ENCODE measurements around the gene SLC35B2.
A peak's percentile ranks its signal among the peaks of the same experiment; 100 is the strongest.

Gene SLC35B2

DNA sequence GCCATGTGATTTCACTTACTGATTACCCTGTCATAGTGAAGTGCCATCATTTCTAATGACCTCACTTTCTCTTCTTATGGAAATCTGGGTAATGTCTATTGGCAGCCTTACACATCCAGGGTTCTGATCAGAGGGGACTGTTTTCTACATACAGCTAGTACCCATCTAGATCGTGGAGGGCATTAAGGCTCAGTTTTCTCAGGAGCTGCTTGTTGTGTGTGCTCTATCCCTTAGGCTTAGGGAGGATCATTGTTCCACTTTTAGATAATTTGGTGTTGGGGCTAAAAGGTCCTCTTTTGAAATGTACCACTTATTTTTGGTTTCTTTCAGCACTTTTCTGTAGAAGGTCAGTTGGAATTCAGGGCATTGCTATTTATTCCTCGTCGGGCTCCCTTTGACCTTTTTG is 6.6 kb downstream of the SLC35B2 start:
- no peaks in the 10 kb centered on the region for H3K27me3 ChIP-seq (ENCODE audit: insufficient read depth, insufficient read length)
- no peak overlapping the region for H3K4me3 ChIP-seq (ENCODE audit: insufficient read length, low read depth)
- TF ChIP-seq SUZ12 (IDR thresholded peaks at IDR 0.05; ENCODE audit: extremely low read depth, insufficient read depth, insufficient read length) (no peak), ZNF274 (IDR thresholded peaks at IDR 0.05; ENCODE audit: low read depth, low read length) (no peak), YY1 (IDR thresholded peaks at IDR 0.05; ENCODE audit: insufficient read depth, insufficient read length) (no peak)
- H3K36me3 ChIP-seq (ENCODE audit: insufficient read depth, insufficient read length, low read length): peaks cover 84% of the 10 kb centered on the region
- H3K9me3 ChIP-seq (ENCODE audit: insufficient read depth, low read length): no peaks in the 10 kb centered on the region
- no peak for DNase-seq (ENCODE audit: low read depth, low spot score)
- no peaks in the 10 kb centered on the region for H3K4me1 ChIP-seq (ENCODE audit: insufficient read depth, insufficient read length)
- no peak overlapping the region for H3K9ac ChIP-seq (ENCODE audit: insufficient read length, low read depth)

DNA sequence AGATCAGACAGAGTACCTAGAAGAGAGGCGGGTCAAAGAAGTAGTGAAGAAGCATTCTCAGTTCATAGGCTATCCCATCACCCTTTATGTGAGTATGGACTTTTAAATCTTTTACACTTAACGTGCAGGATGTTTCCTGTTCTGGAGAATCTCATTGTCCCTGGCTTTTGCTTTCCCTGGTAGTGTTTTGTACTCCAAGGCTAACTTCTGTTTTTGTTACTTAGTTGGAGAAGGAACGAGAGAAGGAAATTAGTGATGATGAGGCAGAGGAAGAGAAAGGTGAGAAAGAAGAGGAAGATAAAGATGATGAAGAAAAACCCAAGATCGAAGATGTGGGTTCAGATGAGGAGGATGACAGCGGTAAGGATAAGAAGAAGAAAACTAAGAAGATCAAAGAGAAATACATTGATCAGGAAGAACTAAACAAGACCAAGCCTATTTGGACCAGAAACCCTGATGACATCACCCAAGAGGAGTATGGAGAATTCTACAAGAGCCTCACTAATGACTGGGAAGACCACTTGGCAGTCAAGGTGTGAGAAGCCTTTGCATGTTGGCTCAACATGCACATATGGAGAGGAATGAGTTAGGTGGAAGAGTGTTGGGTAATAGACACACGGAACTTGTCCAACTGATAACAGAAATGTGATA is 7.1 kb downstream of the SLC35B2 start:
- H3K36me3 ChIP-seq (ENCODE audit: insufficient read depth, insufficient read length, low read length): peaks cover 79% of the 10 kb centered on the region
- DNase-seq (ENCODE audit: low read depth, low spot score): no peak

DNA sequence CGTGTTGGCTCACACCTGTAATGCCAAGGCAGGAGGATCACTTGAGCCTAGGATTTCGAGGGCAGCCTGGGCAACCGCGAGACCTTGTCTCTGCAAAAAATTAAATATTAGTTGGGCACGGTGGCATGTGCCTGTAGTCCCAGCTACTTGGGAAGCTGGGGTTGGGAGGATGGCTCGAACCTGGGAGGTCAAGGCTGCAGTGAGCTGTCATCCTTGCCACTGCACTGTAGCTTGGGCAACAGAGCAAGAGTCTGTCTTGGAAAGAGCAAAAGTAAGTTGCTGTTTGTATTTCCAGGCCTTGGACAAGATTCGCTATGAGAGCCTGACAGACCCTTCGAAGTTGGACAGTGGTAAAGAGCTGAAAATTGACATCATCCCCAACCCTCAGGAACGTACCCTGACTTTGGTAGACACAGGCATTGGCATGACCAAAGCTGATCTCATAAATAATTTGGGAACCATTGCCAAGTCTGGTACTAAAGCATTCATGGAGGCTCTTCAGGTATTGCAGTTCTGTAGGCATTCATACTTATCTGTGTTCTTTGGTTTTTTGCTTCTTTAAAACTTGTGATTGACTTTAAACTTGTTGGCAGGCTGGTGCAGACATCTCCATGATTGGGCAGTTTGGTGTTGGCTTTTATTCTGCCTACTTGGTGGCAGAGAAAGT is 8.1 kb downstream of the SLC35B2 start:
- no peak for DNase-seq (ENCODE audit: low read depth, low spot score)
- peaks cover 69% of the 10 kb centered on the region for H3K36me3 ChIP-seq (ENCODE audit: insufficient read depth, insufficient read length, low read length)
- H3K4me1 ChIP-seq (ENCODE audit: insufficient read depth, insufficient read length): no peaks in the 10 kb centered on the region
- H3K9me3 ChIP-seq (ENCODE audit: insufficient read depth, low read length): no peaks in the 10 kb centered on the region
- H3K27me3 ChIP-seq (ENCODE audit: insufficient read depth, insufficient read length): no peaks in the 10 kb centered on the region
- TF ChIP-seq ZNF274 (IDR thresholded peaks at IDR 0.05; ENCODE audit: low read depth, low read length) (no peak), YY1 (IDR thresholded peaks at IDR 0.05; ENCODE audit: insufficient read depth, insufficient read length) (no peak), SUZ12 (IDR thresholded peaks at IDR 0.05; ENCODE audit: extremely low read depth, insufficient read depth, insufficient read length) (no peak)
- peak overlapping the region; percentile 72 for H3K4me3 ChIP-seq (ENCODE audit: insufficient read length, low read depth)
- H3K9ac ChIP-seq (ENCODE audit: insufficient read length, low read depth): peak overlapping the region; percentile 87

More for the DNA sequence above, 7.1 kb downstream of the SLC35B2 start:
- Histone ChIP-seq H3K27me3 (ENCODE audit: insufficient read depth, insufficient read length) (no peaks in the 10 kb centered on the region), H3K9ac (ENCODE audit: insufficient read length, low read depth) (no peak overlapping the region), H3K9me3 (ENCODE audit: insufficient read depth, low read length) (no peaks in the 10 kb centered on the region), H3K4me1 (ENCODE audit: insufficient read depth, insufficient read length) (no peaks in the 10 kb centered on the region), H3K4me3 (ENCODE audit: insufficient read length, low read depth) (no peak overlapping the region)
- TF ChIP-seq ZNF274 (IDR thresholded peaks at IDR 0.05; ENCODE audit: low read depth, low read length) (no peak), SUZ12 (IDR thresholded peaks at IDR 0.05; ENCODE audit: extremely low read depth, insufficient read depth, insufficient read length) (no peak), YY1 (IDR thresholded peaks at IDR 0.05; ENCODE audit: insufficient read depth, insufficient read length) (no peak)

DNA sequence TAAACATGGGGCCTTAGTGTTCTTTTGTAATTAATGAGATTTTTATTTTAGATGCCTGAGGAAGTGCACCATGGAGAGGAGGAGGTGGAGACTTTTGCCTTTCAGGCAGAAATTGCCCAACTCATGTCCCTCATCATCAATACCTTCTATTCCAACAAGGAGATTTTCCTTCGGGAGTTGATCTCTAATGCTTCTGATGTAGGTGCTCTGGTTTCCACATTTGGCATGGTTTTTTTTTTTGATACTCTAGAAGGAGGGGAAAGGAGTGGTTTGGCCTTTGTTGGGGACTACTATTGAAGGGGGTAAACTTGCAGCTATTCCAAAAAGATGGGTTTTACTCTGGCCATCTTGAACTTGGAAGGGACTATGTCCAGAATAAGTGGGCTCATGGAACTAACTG is 8.7 kb downstream of the SLC35B2 start:
- Histone ChIP-seq H3K9me3 (ENCODE audit: insufficient read depth, low read length) (no peaks in the 10 kb centered on the region), H3K27me3 (ENCODE audit: insufficient read depth, insufficient read length) (no peaks in the 10 kb centered on the region), H3K4me1 (ENCODE audit: insufficient read depth, insufficient read length) (no peaks in the 10 kb centered on the region), H3K36me3 (ENCODE audit: insufficient read depth, insufficient read length, low read length) (peaks cover 63% of the 10 kb centered on the region), H3K4me3 (ENCODE audit: insufficient read length, low read depth) (peak overlapping the region; percentile 72), H3K9ac (ENCODE audit: insufficient read length, low read depth) (peak overlapping the region; percentile 87)
- no peak for TF ChIP-seq YY1 (IDR thresholded peaks at IDR 0.05; ENCODE audit: insufficient read depth, insufficient read length)
- no peak for TF ChIP-seq ZNF274 (IDR thresholded peaks at IDR 0.05; ENCODE audit: low read depth, low read length)
- no peak for TF ChIP-seq SUZ12 (IDR thresholded peaks at IDR 0.05; ENCODE audit: extremely low read depth, insufficient read depth, insufficient read length)
- DNase-seq (ENCODE audit: low read depth, low spot score): no peak

DNA sequence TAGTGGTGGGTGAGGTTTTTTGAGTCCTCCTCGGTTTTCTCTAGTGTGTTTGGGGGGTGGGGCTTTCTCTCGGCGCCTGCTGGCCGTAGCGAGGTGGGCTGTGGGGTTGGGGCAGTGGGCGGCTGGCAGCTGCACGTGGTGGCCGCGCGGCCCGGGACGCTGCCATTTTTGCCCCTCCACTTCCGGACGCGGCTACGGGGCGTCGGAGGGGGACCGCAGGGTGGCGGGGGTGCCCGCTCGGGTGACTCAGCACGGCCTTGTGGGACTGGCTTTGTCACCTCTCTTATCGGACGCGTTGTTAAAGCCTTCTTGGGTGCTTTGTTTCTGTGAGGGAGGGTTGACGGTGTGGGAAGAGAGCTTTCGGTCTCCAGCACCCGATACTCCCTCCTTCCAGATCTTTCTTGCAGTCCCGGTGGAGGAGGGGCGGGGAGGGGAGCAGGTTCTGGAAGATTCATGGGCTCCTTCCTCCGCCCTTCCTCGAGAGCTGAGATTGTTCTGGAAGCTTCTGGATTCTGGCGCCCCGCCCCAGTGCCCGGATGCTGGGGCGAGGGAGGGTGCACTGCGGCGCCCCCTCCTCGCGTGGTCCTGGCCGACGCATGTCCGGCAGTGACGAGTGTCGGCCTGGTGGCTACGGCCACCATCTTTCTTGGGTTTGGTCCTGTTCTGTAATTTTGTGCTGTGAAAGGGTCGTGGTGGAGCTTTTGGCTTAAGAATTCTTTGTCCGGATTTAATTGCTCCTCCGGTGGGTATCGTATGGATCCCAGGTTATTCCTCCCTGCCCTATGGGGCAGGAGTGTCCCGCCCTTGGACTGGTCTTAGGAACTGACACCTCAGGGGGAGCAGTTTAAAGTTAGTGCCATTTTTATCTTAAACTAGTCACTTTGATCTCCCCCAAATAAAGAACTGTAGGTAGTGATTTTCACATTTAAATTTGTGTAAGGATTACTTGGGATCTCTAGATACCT is 9.7 kb downstream of the SLC35B2 start:
- peak overlapping the region; percentile 87 for H3K9ac ChIP-seq (ENCODE audit: insufficient read length, low read depth)
- no peaks in the 10 kb centered on the region for H3K27me3 ChIP-seq (ENCODE audit: insufficient read depth, insufficient read length)
- peaks cover 53% of the 10 kb centered on the region for H3K36me3 ChIP-seq (ENCODE audit: insufficient read depth, insufficient read length, low read length)
- TF ChIP-seq YY1 (IDR thresholded peaks at IDR 0.05; ENCODE audit: insufficient read depth, insufficient read length): no peak
- TF ChIP-seq SUZ12 (IDR thresholded peaks at IDR 0.05; ENCODE audit: extremely low read depth, insufficient read depth, insufficient read length): no peak
- TF ChIP-seq ZNF274 (IDR thresholded peaks at IDR 0.05; ENCODE audit: low read depth, low read length): no peak
- no peaks in the 10 kb centered on the region for H3K9me3 ChIP-seq (ENCODE audit: insufficient read depth, low read length)
- DNase-seq (ENCODE audit: low read depth, low spot score): no peak
- peaks cover under 1% of the 10 kb centered on the region for H3K4me1 ChIP-seq (ENCODE audit: insufficient read depth, insufficient read length)
- peak overlapping the region; percentile 72 for H3K4me3 ChIP-seq (ENCODE audit: insufficient read length, low read depth)

DNA sequence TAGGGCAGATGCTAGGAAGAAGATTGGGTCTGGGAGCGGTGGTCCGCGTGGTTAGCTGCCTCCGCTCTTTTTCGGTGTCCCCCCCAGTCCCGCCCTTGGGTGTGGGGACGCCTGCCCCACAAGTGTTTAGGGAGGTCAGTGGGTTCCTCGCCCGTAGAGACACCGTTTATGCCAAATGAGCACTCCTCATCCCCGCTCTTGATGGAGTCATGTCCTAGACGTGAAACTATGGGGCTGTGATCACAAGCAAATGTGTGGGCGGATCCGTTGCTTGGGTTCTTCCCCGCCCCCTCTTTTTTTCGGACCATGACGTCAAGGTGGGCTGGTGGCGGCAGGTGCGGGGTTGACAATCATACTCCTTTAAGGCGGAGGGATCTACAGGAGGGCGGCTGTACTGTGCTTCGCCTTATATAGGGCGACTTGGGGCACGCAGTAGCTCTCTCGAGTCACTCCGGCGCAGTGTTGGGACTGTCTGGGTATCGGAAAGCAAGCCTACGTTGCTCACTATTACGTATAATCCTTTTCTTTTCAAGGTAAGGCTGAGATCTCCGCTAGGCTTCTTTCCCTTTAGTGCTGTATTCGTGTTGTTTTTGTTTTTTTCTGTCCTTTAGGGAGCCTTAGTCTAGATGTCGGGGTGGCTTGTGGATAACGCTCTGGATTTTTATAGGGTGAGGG is 10.5 kb downstream of the SLC35B2 start, which contains the start of gene HSP90AB1:
Gene HSP90AB1, plus strand, starts transcription at position 439 of the 675 bp plus-strand sequence. CDS start 1,529 bp downstream, outside the sequence.
- TF ChIP-seq SUZ12 (IDR thresholded peaks at IDR 0.05; ENCODE audit: extremely low read depth, insufficient read depth, insufficient read length): no peak
- no peak for TF ChIP-seq YY1 (IDR thresholded peaks at IDR 0.05; ENCODE audit: insufficient read depth, insufficient read length)
- TF ChIP-seq ZNF274 (IDR thresholded peaks at IDR 0.05; ENCODE audit: low read depth, low read length): no peak
- Histone ChIP-seq H3K36me3 (ENCODE audit: insufficient read depth, insufficient read length, low read length) (peaks cover 45% of the 10 kb centered on the region), H3K4me1 (ENCODE audit: insufficient read depth, insufficient read length) (peaks cover 3% of the 10 kb centered on the region), H3K9me3 (ENCODE audit: insufficient read depth, low read length) (no peaks in the 10 kb centered on the region), H3K4me3 (ENCODE audit: insufficient read length, low read depth) (peak within 1 kb of the TSS; percentile 72), H3K9ac (ENCODE audit: insufficient read length, low read depth) (peak within 1 kb of the TSS; percentile 87), H3K27me3 (ENCODE audit: insufficient read depth, insufficient read length) (no peaks in the 10 kb centered on the region)
- peak; percentile 92 for DNase-seq (ENCODE audit: low read depth, low spot score)
